GM19438 (cell line): ENCODE measurements around the gene UAP1L1.

Source experiments
- ATAC-seq: cut with Tn5 transposase; IDR thresholded peaks from one replicate; pipeline ENCODE4 v1.9.1; 2021; ENCODE audit warnings: low read depth; ENCODE audit not compliant: unreplicated experiment

Gene UAP1L1

DNA sequence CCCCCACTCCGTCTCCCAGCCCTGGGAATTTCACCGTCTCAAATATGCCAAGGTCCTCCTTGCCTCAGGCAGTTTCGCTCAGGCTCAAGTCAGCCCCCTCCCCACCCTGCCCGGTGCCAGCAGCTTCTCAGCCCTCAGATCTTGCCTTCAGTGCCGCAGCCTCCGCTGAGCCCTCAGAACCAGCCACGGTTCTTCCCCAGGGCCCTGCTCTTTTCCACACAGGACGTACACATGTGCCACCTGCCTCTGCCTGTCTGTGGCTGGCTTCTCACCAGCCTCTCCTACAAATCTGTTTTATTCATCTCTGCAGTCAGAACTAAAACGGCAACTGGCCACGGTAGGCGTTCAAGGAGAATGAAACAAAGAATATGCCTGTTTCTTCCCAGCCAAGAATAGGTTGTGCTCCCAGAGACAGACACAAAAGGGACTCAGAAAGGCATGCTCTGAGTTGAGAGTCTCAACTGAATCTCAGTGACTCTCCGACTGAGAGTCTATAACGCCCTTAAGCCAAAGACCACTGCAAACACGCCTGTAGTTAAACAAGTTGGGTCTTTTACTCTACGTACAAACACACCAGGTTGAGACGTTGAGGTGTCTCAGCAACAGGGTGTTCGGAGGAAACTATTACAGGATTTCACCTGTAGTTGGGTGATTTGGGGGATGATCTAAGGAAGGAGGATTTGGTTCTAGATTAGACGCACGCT is 51.0 kb downstream of the UAP1L1 start:
- no peak for ATAC-seq

DNA sequence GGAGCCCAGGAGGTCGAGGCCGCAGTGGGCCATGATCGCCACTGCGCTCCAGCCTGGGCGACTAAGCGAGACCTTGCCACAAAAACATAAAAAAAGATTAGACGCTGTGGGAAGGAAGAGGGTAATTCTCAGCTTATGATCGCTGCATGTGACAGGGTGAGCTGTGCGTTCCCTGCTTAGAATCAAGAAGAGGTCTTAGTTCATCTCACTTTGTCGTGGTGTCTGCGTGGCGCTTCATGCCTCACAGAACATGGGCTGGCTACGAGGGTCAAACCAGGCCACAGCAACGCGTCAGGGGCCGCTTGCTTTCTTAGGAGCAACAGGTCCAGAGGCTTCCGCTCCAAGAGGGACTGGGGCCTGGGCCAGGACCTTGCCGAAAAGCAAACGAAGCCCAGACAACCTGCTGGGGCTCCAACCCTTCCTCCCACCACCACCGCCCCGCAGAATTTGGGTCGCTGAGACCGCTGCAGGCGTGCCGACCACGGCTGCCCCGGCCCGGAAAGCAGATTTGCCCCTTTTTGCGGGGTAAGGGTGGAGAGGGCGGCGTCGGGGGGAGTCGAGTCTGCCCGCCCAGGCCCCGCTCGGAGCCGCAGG is 51.6 kb downstream of the UAP1L1 start:
- no peak for ATAC-seq

DNA sequence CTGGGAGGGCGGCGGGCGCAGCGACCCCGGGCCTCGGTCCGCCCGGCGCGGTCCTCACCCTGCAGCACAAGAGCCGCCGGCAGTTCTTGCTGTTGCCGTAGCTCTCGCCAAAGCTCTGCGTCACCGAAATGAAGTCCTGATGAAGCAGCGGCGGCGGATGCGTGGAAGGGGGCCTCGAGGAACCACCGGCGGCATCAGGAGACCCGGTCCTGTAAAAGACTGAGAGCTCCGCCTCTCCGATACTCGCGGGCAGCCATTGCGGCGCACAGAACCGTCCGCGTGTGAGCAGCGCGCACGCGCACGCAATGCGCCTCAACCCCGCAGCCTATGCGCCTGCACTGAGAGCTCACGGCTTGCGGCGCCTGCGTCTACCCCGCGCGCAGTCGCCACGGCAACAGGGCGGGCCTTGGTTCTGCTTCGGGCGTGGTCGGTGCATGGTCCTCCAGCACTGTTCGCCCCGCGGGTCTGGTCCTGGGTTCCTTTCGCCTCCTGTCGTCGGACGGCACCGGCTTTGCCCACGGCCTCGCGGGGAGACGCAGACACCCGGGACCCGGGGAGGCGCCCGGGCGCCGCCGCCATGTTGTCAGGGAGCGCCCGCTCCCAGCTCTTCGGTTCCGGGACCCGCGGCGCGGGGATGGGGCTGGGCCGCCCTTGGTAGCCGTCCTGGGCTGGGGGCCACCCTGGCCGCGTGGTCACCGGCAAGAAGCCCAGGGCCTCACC is 52.3 kb downstream of the UAP1L1 start:
- peak; percentile 72 for ATAC-seq

DNA sequence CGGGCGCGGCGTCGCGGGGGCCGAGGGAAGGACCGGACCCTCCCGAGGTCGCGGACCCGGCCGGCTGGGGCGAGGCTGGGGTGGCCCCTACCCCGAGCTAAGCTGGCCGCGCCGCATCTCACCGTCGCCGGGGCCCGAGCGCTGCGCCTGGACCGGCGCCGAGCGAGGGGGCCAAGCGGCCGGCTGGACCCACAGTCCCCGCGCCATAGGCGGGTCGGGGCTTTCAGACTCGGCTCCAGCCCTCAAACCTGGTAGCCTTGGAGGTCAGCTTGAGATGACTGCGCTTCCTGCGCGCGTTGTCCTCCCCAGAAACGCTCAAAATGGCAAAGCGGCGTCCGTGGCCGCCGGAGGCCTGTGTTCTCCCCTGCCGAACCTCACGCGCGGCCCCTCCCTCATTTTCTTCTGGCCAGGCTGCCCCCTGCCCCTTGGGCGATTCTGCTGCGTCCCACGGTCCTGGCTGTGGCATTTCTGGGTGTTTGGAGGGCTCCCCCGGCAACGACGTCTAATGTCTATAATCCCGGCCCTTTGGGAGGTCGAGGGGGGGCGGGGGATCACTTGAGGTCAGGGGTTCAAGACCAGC is 52.9 kb downstream of the UAP1L1 start:
- no peak for ATAC-seq
